WTC11 (cell line): Measurements from ENCODE around the gene RAB25. TPM values are rescaled to one million over a fixed set of nuclear protein-coding genes. Genes with fewer than 3 reads are reported as not detected.

ENCODE experiments used
- ATAC-seq: fragments of 200-7000 bp; cut with Tn5 transposase; 2 replicates; pipeline ENCODE4 v1.10.0; 2021; ENCODE audit warnings: mild to moderate bottlenecking, moderate library complexity
- CTCF ChIA-PET: fragments of 300-600 bp; sonication (Branson Sonifier 250); formaldehyde crosslinking; loops from one replicate; lab custom pipeline; 2021; ENCODE audit warnings: antibody characterized with exemption; lab: Charles Lee
- POLR2A ChIA-PET: fragments of 350-600 bp; sonication (Branson Sonifier 250); formaldehyde crosslinking; loops from one replicate; lab custom pipeline; 2021; ENCODE audit warnings: antibody characterized with exemption; lab: Charles Lee
- DNase-seq: peaks from one replicate; pipeline ENCODE4 v3.0.0; 2021; ENCODE audit warnings: low spot score
- H3K27ac Mint-ChIP-seq: 2 replicates; pipeline ENCODE4 v1.8.0; 2021; ENCODE audit warnings: mixed read lengths
- H3K27me3 Mint-ChIP-seq: 2 replicates; pipeline ENCODE4 v1.8.0; 2021; ENCODE audit warnings: low read depth, mild to moderate bottlenecking, moderate library complexity, mixed read lengths
- H3K36me3 Mint-ChIP-seq: 2 replicates; pipeline ENCODE4 v1.8.0; 2021; ENCODE audit warnings: mixed read lengths
- H3K4me1 Mint-ChIP-seq: 2 replicates; pipeline ENCODE4 v1.8.0; 2022; ENCODE audit warnings: mixed read lengths
- H3K4me3 Mint-ChIP-seq: 2 replicates; pipeline ENCODE4 v1.8.0; 2021; ENCODE audit warnings: mild to moderate bottlenecking, moderate library complexity, mixed read lengths
- H3K9me3 Mint-ChIP-seq: 2 replicates; pipeline ENCODE4 v1.8.0; 2021; ENCODE audit warnings: mixed read lengths
- ETV6 ChIP-seq: sonication (generic); formaldehyde crosslinking; IDR thresholded peaks from 2 replicates; pipeline ENCODE4 v1.8.1; 2022; ENCODE audit warnings: mild to moderate bottlenecking, missing genetic modification reagents
- FOXJ3 ChIP-seq: sonication (generic); formaldehyde crosslinking; IDR thresholded peaks from 2 replicates; pipeline ENCODE4 v1.9.0; 2021; ENCODE audit warnings: missing genetic modification reagents, mild to moderate bottlenecking, borderline replicate concordance
- FOXK1 ChIP-seq: sonication (generic); formaldehyde crosslinking; IDR thresholded peaks from 2 replicates; pipeline ENCODE4 v1.8.0; 2022; ENCODE audit warnings: mild to moderate bottlenecking, moderate library complexity, missing genetic modification reagents
- FOXP1 ChIP-seq: sonication (generic); formaldehyde crosslinking; IDR thresholded peaks from 2 replicates; pipeline ENCODE4 v1.8.0; 2022; ENCODE audit warnings: missing genetic modification reagents, mild to moderate bottlenecking, moderate library complexity, borderline replicate concordance
- MXD4 ChIP-seq: fragments of 250-450 bp; sonication (Bioruptor Pico); IDR thresholded peaks from 2 replicates; pipeline ENCODE4 v1.8.0; 2021; ENCODE audit warnings: mild to moderate bottlenecking, moderate library complexity, borderline replicate concordance
- NR1H2 ChIP-seq: sonication (generic); formaldehyde crosslinking; IDR thresholded peaks from 2 replicates; pipeline ENCODE4 v1.9.0; 2021; ENCODE audit warnings: mild to moderate bottlenecking, moderate library complexity, missing genetic modification reagents
- PRRX2 ChIP-seq: fragments of 250-450 bp; sonication (Bioruptor Pico); IDR thresholded peaks from 2 replicates; pipeline ENCODE4 v1.8.0; 2021; ENCODE audit warnings: mild to moderate bottlenecking
- SMAD4 ChIP-seq: sonication (generic); formaldehyde crosslinking; IDR thresholded peaks from 2 replicates; pipeline ENCODE4 v1.8.0; 2022; ENCODE audit warnings: mild to moderate bottlenecking, missing genetic modification reagents
- SP1 ChIP-seq: sonication (generic); formaldehyde crosslinking; conservative IDR thresholded peaks from 2 replicates; pipeline ENCODE4 v1.8.1; 2022; ENCODE audit warnings: missing genetic modification reagents
- TCF7 ChIP-seq: sonication (generic); formaldehyde crosslinking; IDR thresholded peaks from 2 replicates; pipeline ENCODE4 v1.8.0; 2022; ENCODE audit warnings: mild to moderate bottlenecking, low read depth, missing genetic modification reagents, moderate library complexity
- ZBTB21 ChIP-seq: sonication (generic); formaldehyde crosslinking; IDR thresholded peaks from 2 replicates; pipeline ENCODE4 v1.8.1; 2023; ENCODE audit warnings: mild to moderate bottlenecking, missing genetic modification reagents, borderline replicate concordance
- ZNF263 ChIP-seq: sonication (generic); formaldehyde crosslinking; IDR thresholded peaks from 2 replicates; pipeline ENCODE4 v1.8.1; 2022; ENCODE audit warnings: low read depth, mild to moderate bottlenecking, moderate library complexity, missing genetic modification reagents
- total RNA-seq: library from RNA; stranded (reverse); gene quantifications from 3 replicates; pipeline ENCODE4 v1.2.3, GENCODE V29; 2021
- TF ChIP-seq, protein P1 (sequence below): sonication (generic); formaldehyde crosslinking; IDR thresholded peaks from 2 replicates; pipeline ENCODE4 v1.8.1; 2023; ENCODE audit warnings: mild to moderate bottlenecking, missing genetic modification reagents, moderate library complexity
- TF ChIP-seq, protein P2 (sequence below): sonication (generic); formaldehyde crosslinking; IDR thresholded peaks from 2 replicates; pipeline ENCODE4 v1.8.1; 2022; ENCODE audit warnings: low read depth, missing genetic modification reagents, borderline replicate concordance
- TF ChIP-seq, protein P3 (sequence below): sonication (generic); formaldehyde crosslinking; conservative IDR thresholded peaks from 2 replicates; pipeline ENCODE4 v1.8.1; 2022; ENCODE audit warnings: mild to moderate bottlenecking, missing genetic modification reagents
- TF ChIP-seq, protein P4 (sequence below): fragments of 250-450 bp; sonication (Bioruptor Pico); IDR thresholded peaks from 2 replicates; pipeline ENCODE4 v1.9.0; 2021; ENCODE audit warnings: moderate library complexity, mild to moderate bottlenecking, inconsistent platforms, borderline replicate concordance
- TF ChIP-seq, protein P5 (sequence below): sonication (generic); formaldehyde crosslinking; IDR thresholded peaks from 2 replicates; pipeline ENCODE4 v1.8.0; 2022; ENCODE audit warnings: missing genetic modification reagents
- TF ChIP-seq, protein P6 (sequence below): sonication (generic); formaldehyde crosslinking; IDR thresholded peaks from 2 replicates; pipeline ENCODE4 v1.8.1; 2023; ENCODE audit warnings: mild to moderate bottlenecking, missing genetic modification reagents
- TF ChIP-seq, protein P7 (sequence below): sonication (generic); formaldehyde crosslinking; IDR thresholded peaks from 2 replicates; pipeline ENCODE4 v1.8.0; 2022; ENCODE audit warnings: mild to moderate bottlenecking, missing genetic modification reagents
- TF ChIP-seq, protein P8 (sequence below): sonication (generic); formaldehyde crosslinking; IDR thresholded peaks from 2 replicates; pipeline ENCODE4 v1.8.1; 2022; ENCODE audit warnings: low read depth, mild to moderate bottlenecking, moderate library complexity, missing genetic modification reagents, borderline replicate concordance

The RAB25 gene
- total RNA-seq, 1 experiment from 2014 or later = 61.9 TPM

DNA sequence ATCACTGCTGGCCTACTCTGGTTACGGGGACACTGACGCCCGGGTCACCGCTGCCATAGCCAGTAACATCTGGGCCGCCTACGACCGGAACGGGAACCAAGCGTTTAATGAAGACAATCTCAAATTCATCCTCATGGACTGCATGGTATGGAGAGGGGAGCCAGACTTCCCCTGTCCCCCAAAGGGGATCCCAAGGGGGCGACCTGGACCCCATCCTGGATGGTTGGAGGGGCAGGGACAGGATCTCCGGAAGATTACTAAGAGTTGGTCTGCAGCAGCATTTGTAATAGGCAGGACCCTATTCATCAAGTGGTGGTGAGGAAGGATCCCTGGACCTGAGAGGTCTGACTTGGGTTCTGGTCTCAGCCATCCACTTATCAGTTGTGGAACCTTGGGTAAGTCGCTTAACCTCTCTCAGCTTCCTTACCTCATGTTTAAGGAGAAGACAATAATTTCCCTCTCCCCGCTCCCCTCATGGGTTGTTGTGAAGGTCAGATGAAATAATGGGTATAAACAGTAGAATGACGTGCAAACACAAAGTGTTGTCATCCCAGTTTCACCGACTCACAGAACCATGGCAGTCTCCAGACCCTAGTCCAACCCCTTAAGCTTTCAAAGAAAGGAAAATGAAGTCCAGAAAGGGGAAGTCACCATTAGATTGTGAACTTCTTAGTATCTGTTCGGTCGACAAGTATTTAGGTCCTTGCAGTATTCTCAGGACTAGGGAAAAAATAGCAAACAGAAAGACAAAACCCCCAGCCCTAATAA is 5.5 kb upstream of the RAB25 start:
- ChIA-PET POLR2A (no interaction called here), CTCF (no interaction called here)
- Mint-ChIP-seq H3K4me1 (peaks cover 15% of the 10 kb centered on the region), H3K27ac (no peak overlapping the region), H3K4me3 (peak overlapping the region; percentile 92), H3K27me3 (no peaks in the 10 kb centered on the region), H3K36me3 (peaks cover 10% of the 10 kb centered on the region), H3K9me3 (no peaks in the 10 kb centered on the region)
- DNase-seq = no peak
- ATAC-seq = no peak
- TF ChIP-seq, protein P1, sequence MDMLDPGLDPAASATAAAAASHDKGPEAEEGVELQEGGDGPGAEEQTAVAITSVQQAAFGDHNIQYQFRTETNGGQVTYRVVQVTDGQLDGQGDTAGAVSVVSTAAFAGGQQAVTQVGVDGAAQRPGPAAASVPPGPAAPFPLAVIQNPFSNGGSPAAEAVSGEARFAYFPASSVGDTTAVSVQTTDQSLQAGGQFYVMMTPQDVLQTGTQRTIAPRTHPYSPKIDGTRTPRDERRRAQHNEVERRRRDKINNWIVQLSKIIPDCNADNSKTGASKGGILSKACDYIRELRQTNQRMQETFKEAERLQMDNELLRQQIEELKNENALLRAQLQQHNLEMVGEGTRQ (CRISPR knock-in tag) = no peak
- TF ChIP-seq, protein P2, sequence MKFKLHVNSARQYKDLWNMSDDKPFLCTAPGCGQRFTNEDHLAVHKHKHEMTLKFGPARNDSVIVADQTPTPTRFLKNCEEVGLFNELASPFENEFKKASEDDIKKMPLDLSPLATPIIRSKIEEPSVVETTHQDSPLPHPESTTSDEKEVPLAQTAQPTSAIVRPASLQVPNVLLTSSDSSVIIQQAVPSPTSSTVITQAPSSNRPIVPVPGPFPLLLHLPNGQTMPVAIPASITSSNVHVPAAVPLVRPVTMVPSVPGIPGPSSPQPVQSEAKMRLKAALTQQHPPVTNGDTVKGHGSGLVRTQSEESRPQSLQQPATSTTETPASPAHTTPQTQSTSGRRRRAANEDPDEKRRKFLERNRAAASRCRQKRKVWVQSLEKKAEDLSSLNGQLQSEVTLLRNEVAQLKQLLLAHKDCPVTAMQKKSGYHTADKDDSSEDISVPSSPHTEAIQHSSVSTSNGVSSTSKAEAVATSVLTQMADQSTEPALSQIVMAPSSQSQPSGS = no peak
- TF ChIP-seq FOXJ3 = no peak
- no peak for TF ChIP-seq SP1
- TF ChIP-seq, protein P3, sequence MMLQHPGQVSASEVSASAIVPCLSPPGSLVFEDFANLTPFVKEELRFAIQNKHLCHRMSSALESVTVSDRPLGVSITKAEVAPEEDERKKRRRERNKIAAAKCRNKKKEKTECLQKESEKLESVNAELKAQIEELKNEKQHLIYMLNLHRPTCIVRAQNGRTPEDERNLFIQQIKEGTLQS (CRISPR knock-in tag) = no peak
- no peak for TF ChIP-seq NR1H2
- no peak for TF ChIP-seq MXD4 (CRISPR knock-in tag)
- TF ChIP-seq ETV6 (CRISPR knock-in tag) = no peak
- no peak for TF ChIP-seq TCF7 (CRISPR knock-in tag)
- TF ChIP-seq, protein P4, sequence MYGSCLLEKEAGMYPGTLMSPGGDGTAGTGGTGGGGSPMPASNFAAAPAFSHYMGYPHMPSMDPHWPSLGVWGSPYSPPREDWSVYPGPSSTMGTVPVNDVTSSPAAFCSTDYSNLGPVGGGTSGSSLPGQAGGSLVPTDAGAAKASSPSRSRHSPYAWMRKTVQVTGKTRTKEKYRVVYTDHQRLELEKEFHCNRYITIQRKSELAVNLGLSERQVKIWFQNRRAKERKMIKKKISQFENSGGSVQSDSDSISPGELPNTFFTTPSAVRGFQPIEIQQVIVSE (CRISPR knock-in tag) = no peak
- TF ChIP-seq, protein P5, sequence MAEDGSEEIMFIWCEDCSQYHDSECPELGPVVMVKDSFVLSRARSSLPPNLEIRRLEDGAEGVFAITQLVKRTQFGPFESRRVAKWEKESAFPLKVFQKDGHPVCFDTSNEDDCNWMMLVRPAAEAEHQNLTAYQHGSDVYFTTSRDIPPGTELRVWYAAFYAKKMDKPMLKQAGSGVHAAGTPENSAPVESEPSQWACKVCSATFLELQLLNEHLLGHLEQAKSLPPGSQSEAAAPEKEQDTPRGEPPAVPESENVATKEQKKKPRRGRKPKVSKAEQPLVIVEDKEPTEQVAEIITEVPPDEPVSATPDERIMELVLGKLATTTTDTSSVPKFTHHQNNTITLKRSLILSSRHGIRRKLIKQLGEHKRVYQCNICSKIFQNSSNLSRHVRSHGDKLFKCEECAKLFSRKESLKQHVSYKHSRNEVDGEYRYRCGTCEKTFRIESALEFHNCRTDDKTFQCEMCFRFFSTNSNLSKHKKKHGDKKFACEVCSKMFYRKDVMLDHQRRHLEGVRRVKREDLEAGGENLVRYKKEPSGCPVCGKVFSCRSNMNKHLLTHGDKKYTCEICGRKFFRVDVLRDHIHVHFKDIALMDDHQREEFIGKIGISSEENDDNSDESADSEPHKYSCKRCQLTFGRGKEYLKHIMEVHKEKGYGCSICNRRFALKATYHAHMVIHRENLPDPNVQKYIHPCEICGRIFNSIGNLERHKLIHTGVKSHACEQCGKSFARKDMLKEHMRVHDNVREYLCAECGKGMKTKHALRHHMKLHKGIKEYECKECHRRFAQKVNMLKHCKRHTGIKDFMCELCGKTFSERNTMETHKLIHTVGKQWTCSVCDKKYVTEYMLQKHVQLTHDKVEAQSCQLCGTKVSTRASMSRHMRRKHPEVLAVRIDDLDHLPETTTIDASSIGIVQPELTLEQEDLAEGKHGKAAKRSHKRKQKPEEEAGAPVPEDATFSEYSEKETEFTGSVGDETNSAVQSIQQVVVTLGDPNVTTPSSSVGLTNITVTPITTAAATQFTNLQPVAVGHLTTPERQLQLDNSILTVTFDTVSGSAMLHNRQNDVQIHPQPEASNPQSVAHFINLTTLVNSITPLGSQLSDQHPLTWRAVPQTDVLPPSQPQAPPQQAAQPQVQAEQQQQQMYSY (CRISPR knock-in tag) = no peak
- no peak for TF ChIP-seq FOXK1 (CRISPR knock-in tag)
- TF ChIP-seq SMAD4 (CRISPR knock-in tag) = no peak
- TF ChIP-seq, protein P6, sequence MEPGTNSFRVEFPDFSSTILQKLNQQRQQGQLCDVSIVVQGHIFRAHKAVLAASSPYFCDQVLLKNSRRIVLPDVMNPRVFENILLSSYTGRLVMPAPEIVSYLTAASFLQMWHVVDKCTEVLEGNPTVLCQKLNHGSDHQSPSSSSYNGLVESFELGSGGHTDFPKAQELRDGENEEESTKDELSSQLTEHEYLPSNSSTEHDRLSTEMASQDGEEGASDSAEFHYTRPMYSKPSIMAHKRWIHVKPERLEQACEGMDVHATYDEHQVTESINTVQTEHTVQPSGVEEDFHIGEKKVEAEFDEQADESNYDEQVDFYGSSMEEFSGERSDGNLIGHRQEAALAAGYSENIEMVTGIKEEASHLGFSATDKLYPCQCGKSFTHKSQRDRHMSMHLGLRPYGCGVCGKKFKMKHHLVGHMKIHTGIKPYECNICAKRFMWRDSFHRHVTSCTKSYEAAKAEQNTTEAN (CRISPR knock-in tag) = no peak
- TF ChIP-seq ZBTB21 (CRISPR knock-in tag) = no peak
- TF ChIP-seq, protein P7, sequence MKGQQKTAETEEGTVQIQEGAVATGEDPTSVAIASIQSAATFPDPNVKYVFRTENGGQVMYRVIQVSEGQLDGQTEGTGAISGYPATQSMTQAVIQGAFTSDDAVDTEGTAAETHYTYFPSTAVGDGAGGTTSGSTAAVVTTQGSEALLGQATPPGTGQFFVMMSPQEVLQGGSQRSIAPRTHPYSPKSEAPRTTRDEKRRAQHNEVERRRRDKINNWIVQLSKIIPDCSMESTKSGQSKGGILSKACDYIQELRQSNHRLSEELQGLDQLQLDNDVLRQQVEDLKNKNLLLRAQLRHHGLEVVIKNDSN (CRISPR knock-in tag) = no peak
- TF ChIP-seq FOXP1 (CRISPR knock-in tag) = no peak
- TF ChIP-seq, protein P8, sequence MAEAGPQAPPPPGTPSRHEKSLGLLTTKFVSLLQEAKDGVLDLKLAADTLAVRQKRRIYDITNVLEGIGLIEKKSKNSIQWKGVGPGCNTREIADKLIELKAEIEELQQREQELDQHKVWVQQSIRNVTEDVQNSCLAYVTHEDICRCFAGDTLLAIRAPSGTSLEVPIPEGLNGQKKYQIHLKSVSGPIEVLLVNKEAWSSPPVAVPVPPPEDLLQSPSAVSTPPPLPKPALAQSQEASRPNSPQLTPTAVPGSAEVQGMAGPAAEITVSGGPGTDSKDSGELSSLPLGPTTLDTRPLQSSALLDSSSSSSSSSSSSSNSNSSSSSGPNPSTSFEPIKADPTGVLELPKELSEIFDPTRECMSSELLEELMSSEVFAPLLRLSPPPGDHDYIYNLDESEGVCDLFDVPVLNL = no peak
- TF ChIP-seq ZNF263 (CRISPR knock-in tag) = no peak
- no peak for TF ChIP-seq PRRX2
